HG02884 (cell line): ENCODE results near the gene MAGEA2B.
"Not testable (repeated sequence)": the region's sequence is repeated elsewhere in the genome, so short reads cannot be mapped to it uniquely, and the experiment has no call there.

ENCODE experiments used
- ATAC-seq: cut with Tn5 transposase; IDR thresholded peaks from one replicate; pipeline ENCODE4 v1.9.1; 2021; ENCODE audit warnings: mild to moderate bottlenecking, moderate library complexity; ENCODE audit not compliant: unreplicated experiment

MAGEA2B gene

GRCh38 chrX:152713815-152714787 is at the start of gene MAGEA2B:
MAGEA2B (plus strand) TSS chrX:152714628; CDS start chrX:152717107, 2,479 bp downstream.
- not testable (repeated sequence) for ATAC-seq

- ATAC-seq: no peak
These were observed 40.3 kb upstream of the MAGEA2B start for GRCh38 chrX:152674135-152674534.

- not testable (repeated sequence) for ATAC-seq
These were observed 39.8 kb upstream of the MAGEA2B start for GRCh38 chrX:152674652-152675051.

GRCh38 chrX:152681012-152681411 is 33.4 kb upstream of the MAGEA2B start:
- not testable (repeated sequence) for ATAC-seq

GRCh38 chrX:152697952-152698931 is 16.2 kb upstream of the MAGEA2B start, which contains the start of gene MAGEA3:
MAGEA3 (plus strand) TSS chrX:152698794; CDS start chrX:152700833, 2,039 bp downstream.
- ATAC-seq: not testable (repeated sequence)

- not testable (repeated sequence) for ATAC-seq
These were observed 14.0 kb upstream of the MAGEA2B start for GRCh38 chrX:152700390-152700789.

GRCh38 chrX:152706500-152706899 is 7.9 kb upstream of the MAGEA2B start:
- ATAC-seq: not testable (repeated sequence)

- ATAC-seq: not testable (repeated sequence)
These were observed 5.3 kb upstream of the MAGEA2B start, which contains the start of gene CSAG2 for GRCh38 chrX:152709173-152709572. CSAG2 (minus strand) TSS chrX:152709273; CDS start chrX:152709112, 161 bp downstream.

- not testable (repeated sequence) for ATAC-seq
These were observed 1.2 kb upstream of the MAGEA2B start for GRCh38 chrX:152713195-152713594.

- ATAC-seq: no peak
These were observed 11.0 kb downstream of the MAGEA2B start for GRCh38 chrX:152725409-152725808.

GRCh38 chrX:152733261-152733975 is 19.0 kb downstream of the MAGEA2B start, which contains the start of the genes CSAG1 and MAGEA12:
CSAG1 (minus strand) TSS chrX:152733721; CDS start chrX:152732460, 1,261 bp downstream.
MAGEA12 (plus strand) TSS chrX:152733757; CDS start chrX:152736162, 2,405 bp downstream.
- ATAC-seq: no peak

GRCh38 chrX:152734143-152734858 is 19.9 kb downstream of the MAGEA2B start:
- not testable (repeated sequence) for ATAC-seq

GRCh38 chrX:152735101-152735500 is 20.7 kb downstream of the MAGEA2B start:
- ATAC-seq: no peak

GRCh38 chrX:152735860-152736511 is 21.6 kb downstream of the MAGEA2B start:
- ATAC-seq: no peak

- ATAC-seq: not testable (repeated sequence)
These were observed 22.1 kb downstream of the MAGEA2B start for GRCh38 chrX:152736528-152736927.

- ATAC-seq: no peak
These were observed 24.1 kb downstream of the MAGEA2B start for GRCh38 chrX:152738560-152738959.

- ATAC-seq: not testable (repeated sequence)
These were observed 39.5 kb downstream of the MAGEA2B start, which contains the start of gene MAGEA2 for GRCh38 chrX:152753686-152754650. MAGEA2 (minus strand) TSS chrX:152753842; CDS start chrX:152751363, 2,479 bp downstream.
